Parathyroid adenoma (tissue), 2 donors: Measurements from ENCODE around the gene OGDH.

Experiments used
- H2AFZ ChIP-seq: fragments of 300-600 bp; sonication (generic); one replicate; pipeline ENCODE4 v1.7.0; 2017; ENCODE audit warnings: antibody characterized with exemption, mild to moderate bottlenecking
- H3K27ac ChIP-seq: fragments of 300-600 bp; sonication (generic); one replicate; pipeline ENCODE4 v1.7.0; 2017
- H3K27me3 ChIP-seq: fragments of 300-600 bp; sonication (generic); one replicate; pipeline ENCODE4 v1.7.0; 2017; ENCODE audit warnings: low read length; ENCODE audit not compliant: control insufficient read depth, insufficient read depth
- H3K36me3 ChIP-seq: fragments of 300-600 bp; sonication (generic); one replicate; pipeline ENCODE4 v1.7.0; 2017; ENCODE audit warnings: low read length; ENCODE audit not compliant: control insufficient read depth, insufficient read depth
- H3K4me1 ChIP-seq: fragments of 300-600 bp; sonication (generic); one replicate; pipeline ENCODE4 v1.7.0; 2017; ENCODE audit warnings: control low read depth
- H3K4me2 ChIP-seq: fragments of 300-600 bp; sonication (generic); one replicate; pipeline ENCODE4 v1.7.0; 2017; ENCODE audit warnings: low read length
- H3K4me3 ChIP-seq: fragments of 300-600 bp; sonication (generic); one replicate; pipeline ENCODE4 v1.7.0; 2017; ENCODE audit warnings: low read depth, low read length
- H3K79me2 ChIP-seq: fragments of 300-600 bp; sonication (generic); one replicate; pipeline ENCODE4 v1.7.0; 2017; ENCODE audit warnings: control low read depth
- H3K9ac ChIP-seq: fragments of 300-600 bp; sonication (generic); one replicate; pipeline ENCODE4 v1.7.0; 2017; ENCODE audit warnings: mild to moderate bottlenecking
- H3K9me3 ChIP-seq: fragments of 300-600 bp; sonication (generic); one replicate; pipeline ENCODE4 v1.7.0; 2017; ENCODE audit warnings: low read length; ENCODE audit not compliant: control insufficient read depth
- CTCF ChIP-seq: fragments of 300-600 bp; sonication (generic); IDR thresholded peaks from one replicate; pipeline ENCODE4 v1.7.0; 2017; ENCODE audit warnings: antibody characterized with exemption, mild to moderate bottlenecking
- donor health status: primary hyperparathyroidism.

Gene OGDH

GRCh38 chr7:44569959-44570358, 36.5 kb upstream of the OGDH start:
- no peaks in the 10 kb centered on the region for H3K9me3 ChIP-seq
- no peak overlapping the region for H3K9ac ChIP-seq
- TF ChIP-seq CTCF, result no peak
- H3K79me2 ChIP-seq, result peaks cover 19% of the 10 kb centered on the region
- H3K27ac ChIP-seq, result no peak overlapping the region
- H3K36me3 ChIP-seq, result no peaks in the 10 kb centered on the region
- no peak overlapping the region for H3K4me2 ChIP-seq
- no peaks in the 10 kb centered on the region for H3K27me3 ChIP-seq
- H3K4me3 ChIP-seq, result no peak overlapping the region
- no peak overlapping the region for H2AFZ ChIP-seq
- H3K4me1 ChIP-seq, result peaks cover 24% of the 10 kb centered on the region

DNA sequence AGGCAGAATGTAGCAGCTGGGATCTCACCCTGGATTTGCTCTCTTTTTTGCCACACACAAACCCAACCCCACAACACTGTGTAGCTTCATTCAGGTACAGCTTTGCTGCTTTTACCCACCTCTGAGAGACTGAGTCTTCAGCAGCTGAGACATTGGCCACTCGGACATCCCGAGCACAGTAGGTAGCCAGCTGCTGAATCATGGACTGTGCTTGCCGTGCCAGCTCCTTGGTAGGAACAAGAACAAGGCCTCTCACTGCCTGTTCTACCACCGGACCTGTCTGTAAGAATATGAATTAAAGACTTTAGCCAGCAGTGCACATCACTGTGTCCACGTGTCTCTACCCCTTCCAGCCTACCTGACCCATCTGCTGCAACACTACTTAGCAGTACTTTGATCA, 33.7 kb upstream of the OGDH start:
- Histone ChIP-seq H3K79me2 (peaks cover 36% of the 10 kb centered on the region), H3K36me3 (no peaks in the 10 kb centered on the region), H3K9me3 (no peaks in the 10 kb centered on the region), H2AFZ (no peak overlapping the region), H3K4me1 (peaks cover 24% of the 10 kb centered on the region), H3K27me3 (no peaks in the 10 kb centered on the region), H3K4me2 (peak overlapping the region; percentile 90), H3K9ac (no peak overlapping the region), H3K27ac (no peak overlapping the region), H3K4me3 (peak overlapping the region; percentile 82)
- no peak for TF ChIP-seq CTCF

GRCh38 chr7:44573464-44574286, 32.8 kb upstream of the OGDH start, which contains the start of gene DDX56:
DDX56 (minus strand) TSS chr7:44573908; CDS start chr7:44573895, 13 bp downstream.
- no peaks in the 10 kb centered on the region for H3K27me3 ChIP-seq
- H3K4me2 ChIP-seq, result peak within 1 kb of the TSS; percentile 90
- peak within 1 kb of the TSS; percentile 39 for H3K9ac ChIP-seq
- H3K9me3 ChIP-seq, result no peaks in the 10 kb centered on the region
- H2AFZ ChIP-seq, result peak within 1 kb of the TSS; percentile 82
- H3K79me2 ChIP-seq, result peaks cover 36% of the 10 kb centered on the region
- H3K36me3 ChIP-seq, result no peaks in the 10 kb centered on the region
- H3K27ac ChIP-seq, result peak within 1 kb of the TSS; percentile 86
- peak within 1 kb of the TSS; percentile 82 for H3K4me3 ChIP-seq
- peaks cover 20% of the 10 kb centered on the region for H3K4me1 ChIP-seq
- TF ChIP-seq CTCF, result no peak

DNA sequence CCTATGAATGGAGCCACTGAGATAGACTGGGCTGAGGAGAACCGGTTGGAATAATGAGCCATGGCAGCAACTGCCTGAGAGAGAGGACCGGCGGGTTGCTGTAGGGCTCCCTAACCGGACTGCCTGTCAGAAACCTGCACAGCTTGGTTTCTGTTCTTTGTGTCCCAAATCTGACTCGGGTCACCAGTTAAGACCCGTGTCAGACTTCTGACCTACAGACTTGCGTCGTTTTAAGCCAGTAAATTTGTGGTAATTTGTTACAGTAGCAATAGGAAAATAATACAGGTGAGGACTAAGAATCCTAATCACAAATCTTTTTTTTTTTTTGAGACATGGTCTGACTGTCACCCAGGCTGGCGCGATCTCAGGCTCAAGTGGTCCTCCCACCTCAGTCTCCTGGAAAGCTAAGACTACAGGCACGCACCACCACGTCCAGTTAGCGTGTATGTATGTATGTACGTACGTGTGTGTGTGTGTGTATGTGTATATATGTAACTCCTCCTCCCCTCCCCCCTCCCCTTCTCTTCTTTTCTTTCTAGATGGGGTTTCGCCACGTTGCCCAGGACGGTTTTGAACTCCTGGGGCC, 32.0 kb upstream of the OGDH start:
- no peak for TF ChIP-seq CTCF
- no peaks in the 10 kb centered on the region for H3K9me3 ChIP-seq

More for the DNA sequence above, 32.0 kb upstream of the OGDH start:
- Histone ChIP-seq H3K27me3 (no peaks in the 10 kb centered on the region), H3K36me3 (no peaks in the 10 kb centered on the region), H3K79me2 (peaks cover 37% of the 10 kb centered on the region), H2AFZ (peak overlapping the region; percentile 82), H3K4me3 (peak overlapping the region; percentile 82), H3K4me2 (peak overlapping the region; percentile 90), H3K9ac (peak overlapping the region; percentile 39), H3K27ac (peak overlapping the region; percentile 86), H3K4me1 (peaks cover 18% of the 10 kb centered on the region)
